Choroid plexus epithelial cell (primary cell): ENCODE results near the gene TDRD12.
"Not testable (repeated sequence)": the region's sequence is repeated elsewhere in the genome, so short reads cannot be mapped to it uniquely, and the experiment has no call there.

Experiments used
- DNase-seq: peaks from one replicate; pipeline ENCODE4 v3.0.0-alpha.2; 2010; ENCODE audit warnings: low read depth
- H3K4me3 ChIP-seq: 2 replicates; pipeline ENCODE4 v1.5.1; 2011; ENCODE audit warnings: low read depth, mild to moderate bottlenecking, control low read depth, low read length, moderate library complexity
- CTCF ChIP-seq: conservative IDR thresholded peaks from 2 replicates; pipeline ENCODE4 v1.5.1; 2011; ENCODE audit warnings: low read depth, mild to moderate bottlenecking, control low read depth, inconsistent platforms, low read length, moderate library complexity

Gene TDRD12

DNA sequence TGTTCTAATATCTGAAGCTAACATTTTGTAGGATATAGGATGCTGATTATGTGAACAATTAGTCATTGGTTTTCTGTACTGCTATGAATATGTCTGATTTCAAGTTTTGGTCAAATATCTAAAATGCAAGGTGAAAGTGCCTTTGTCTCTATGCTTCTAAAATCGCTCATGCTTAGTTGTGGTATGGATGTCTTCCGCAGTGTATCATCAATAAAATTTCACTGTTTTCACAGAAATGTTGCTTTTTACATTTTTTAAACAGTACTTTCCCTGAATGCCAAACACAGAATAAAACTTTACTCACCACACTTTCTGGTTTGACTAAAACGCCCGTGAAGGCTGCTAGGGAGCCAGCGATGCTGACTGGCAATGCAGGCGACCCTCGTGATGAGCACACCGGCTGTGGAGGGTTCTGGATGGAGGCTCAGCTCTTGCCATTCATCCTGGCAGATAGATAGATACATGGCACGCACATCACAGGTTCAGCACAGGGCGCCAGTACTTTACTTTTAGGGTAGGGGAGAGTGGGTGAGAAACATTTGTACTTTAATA, 109.9 kb downstream of the TDRD12 start:
- H3K4me3 ChIP-seq: no peak overlapping the region
- DNase-seq: no peak

GRCh38 chr19:32830231-32831014, 110.9 kb downstream of the TDRD12 start:
- peak; percentile 50 for DNase-seq
- no peak overlapping the region for H3K4me3 ChIP-seq
- no peak for TF ChIP-seq CTCF

More for the DNA sequence above, 109.9 kb downstream of the TDRD12 start:
- no peak for TF ChIP-seq CTCF

GRCh38 chr19:32831611-32832010, 112.0 kb downstream of the TDRD12 start:
- no peak for TF ChIP-seq CTCF
- no peak for DNase-seq
- no peak overlapping the region for H3K4me3 ChIP-seq

DNA sequence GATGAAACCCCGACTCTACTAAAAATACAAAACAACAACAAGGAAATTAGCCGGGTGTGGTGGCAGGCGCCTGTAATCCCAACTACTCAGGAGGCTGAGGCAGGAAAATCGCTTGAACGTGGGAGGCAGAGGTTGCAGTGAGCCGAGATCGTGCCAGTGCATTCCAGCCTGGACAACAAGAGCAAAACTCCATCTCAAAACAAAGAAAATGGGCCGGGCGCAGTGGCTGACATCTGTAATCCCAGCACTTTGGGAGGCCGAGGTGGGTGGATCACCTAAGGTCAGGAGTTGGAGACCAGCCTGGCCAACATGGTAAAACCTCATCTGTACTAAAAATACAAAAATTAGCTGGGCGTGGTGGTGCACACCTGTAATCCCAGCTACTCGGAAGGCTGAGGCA, 112.5 kb downstream of the TDRD12 start:
- H3K4me3 ChIP-seq, DNase-seq: not testable (repeated sequence)

- not testable (repeated sequence) for H3K4me3 ChIP-seq, DNase-seq
These were observed 113.3 kb downstream of the TDRD12 start for GRCh38 chr19:32832825-32833224.

- not testable (repeated sequence) for DNase-seq, H3K4me3 ChIP-seq
These were observed 113.8 kb downstream of the TDRD12 start for GRCh38 chr19:32833388-32833787.

- no peak overlapping the region for H3K4me3 ChIP-seq
- no peak for TF ChIP-seq CTCF
- DNase-seq: no peak
These were observed 118.0 kb downstream of the TDRD12 start for GRCh38 chr19:32837531-32837930.

- no peak for DNase-seq
- H3K4me3 ChIP-seq: no peak overlapping the region
- TF ChIP-seq CTCF: no peak
These were observed 122.5 kb downstream of the TDRD12 start for GRCh38 chr19:32842061-32842460.
